Uterus (tissue), 2 donors: Measurements from ENCODE around the gene AGBL4.

Experiments
- CTCF ChIP-seq, 4 experiments: fragments of 200-600 bp in 2 of 4; fragments of 450-650 bp in 2 of 4; sonication (generic) in 2 of 4; IDR thresholded peaks; one replicate each; pipeline ENCODE4 v1.5.1; 2016 to 2019; ENCODE audit warnings: antibody characterized with exemption in 4 of 4, mild to moderate bottlenecking in 2 of 4, moderate library complexity in 1 of 4
- POLR2A ChIP-seq, 2 donors: fragments of 450-650 bp; IDR thresholded peaks; one replicate each; pipeline ENCODE4 v1.6.1; 2016; ENCODE audit warnings: antibody characterized with exemption in 2 of 2, mild to moderate bottlenecking in 1 of 2, moderate library complexity in 1 of 2

- TF ChIP-seq CTCF (IDR thresholded peaks at IDR 0.05) (no peak), POLR2A (IDR thresholded peaks at IDR 0.05) (no peak)
These were observed 1467.4 kb downstream of the AGBL4 start for GRCh38 chr1:48556186-48556850.
